Measurements from ENCODE around the gene CDH5. TPM values are rescaled to one million over a fixed set of nuclear protein-coding genes. Genes with fewer than 3 reads are reported as not detected.

Gene CDH5
- total and polyA plus RNA-seq, 2 of the 8 experiments (the other 6 are each of a cell fraction or from before 2014, with no cell fraction given), result 0.32 TPM

DNA sequence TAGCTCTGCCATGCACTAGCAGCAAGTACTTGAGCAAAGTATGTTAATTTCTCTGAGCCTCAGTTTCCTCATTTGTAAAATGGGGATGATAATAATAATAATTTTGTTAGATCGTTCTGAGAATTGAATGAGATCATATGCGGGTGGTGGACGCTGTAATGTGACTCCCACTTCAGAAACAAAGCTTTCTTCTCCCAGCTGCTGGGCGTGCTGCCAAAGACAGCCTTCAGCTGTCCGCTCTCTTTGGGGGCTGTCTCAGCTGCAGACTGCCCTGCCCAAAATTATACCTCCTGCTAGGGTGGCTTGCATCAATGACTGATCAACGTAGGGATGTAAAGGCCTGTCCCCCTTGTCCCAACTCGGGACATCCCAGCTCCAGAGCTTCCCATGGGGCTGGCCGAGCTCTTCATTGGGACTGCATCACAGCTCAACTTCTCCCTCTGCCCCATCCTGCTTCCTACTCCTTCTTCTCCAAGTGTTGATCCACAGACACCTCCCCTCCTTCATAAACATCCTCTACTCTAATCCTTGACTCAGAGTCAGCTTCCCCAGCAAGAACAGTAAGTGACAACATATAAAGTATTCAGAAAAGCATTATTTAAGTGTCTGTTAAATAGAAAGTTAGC, 30.7 kb upstream of the CDH5 start:
- ChIA-PET POLR2A (ENCODE audit: partially characterized antibody) (no interaction called here), CTCF (ENCODE audit: partially characterized antibody) (interaction anchor here (0.6 to 13.5 kb wide), 9 partner anchors 9 to 141 kb away, joined by 3 to 271 read pairs (median 3); no protein-coding TSS in a partner anchor)
- no peak overlapping the region for H4K5ac ChIP-seq (ENCODE audit: insufficient read length, low read depth, low read length)
- H2AK5ac ChIP-seq (ENCODE audit: low read depth, low read length), result no peak overlapping the region
- H2BK20ac ChIP-seq (ENCODE audit: low read length), result no peak overlapping the region
- H2BK12ac ChIP-seq (ENCODE audit: low read depth, low read length), result no peak overlapping the region
- no peak overlapping the region for H4K91ac ChIP-seq (replicated peaks; ENCODE audit: insufficient read length, low read length)
- H3K14ac ChIP-seq (ENCODE audit: insufficient read length), result no peak overlapping the region
- no peaks in the 10 kb centered on the region for H3K27me3 ChIP-seq (replicated peaks in 1 of 4; ENCODE audit: control insufficient read depth in 3 of 4, extremely low read depth in 1 of 4, insufficient read depth in 3 of 4, low read length in 3 of 4)
- H3K9me3 ChIP-seq (ENCODE audit: insufficient read depth in 2 of 2, low read depth in 1 of 2, low read length in 1 of 2), result no peaks in the 10 kb centered on the region
- no peak overlapping the region for H3K9ac ChIP-seq (replicated peaks in 1 of 4; ENCODE audit: extremely low read depth in 1 of 4, low read depth in 3 of 4, low read length in 3 of 4)
- no peaks in the 10 kb centered on the region for H3K79me2 ChIP-seq (ENCODE audit: control insufficient read depth in 1 of 2, insufficient read depth in 2 of 2, low read length in 2 of 2)
- no peak overlapping the region for H3K56ac ChIP-seq (replicated peaks; ENCODE audit: insufficient read length, low read depth, low read length)
- DNase-seq (ENCODE audit: low read depth in 1 of 2, low spot score in 2 of 2), result no peak
- no peak overlapping the region for H3K27ac ChIP-seq (ENCODE audit: low read depth, low read length)
- no peak overlapping the region for H3K4me2 ChIP-seq (ENCODE audit: insufficient read depth in 1 of 2, low read depth in 2 of 2, low read length in 2 of 2)
- H3K23ac ChIP-seq (ENCODE audit: insufficient read length), result no peak overlapping the region
- H3K23me2 ChIP-seq (ENCODE audit: low read depth, low read length), result no peaks in the 10 kb centered on the region; the same call in 1 of the 2 replicates
- H3K18ac ChIP-seq (ENCODE audit: extremely low read depth, low read length), result no peak overlapping the region
- no peak overlapping the region for H3K4ac ChIP-seq (replicated peaks; ENCODE audit: insufficient read length, low read depth, low read length)
- no peaks in the 10 kb centered on the region; a peak in 1 of 7 replicates for H3K4me1 ChIP-seq (replicated peaks in 1 of 4; ENCODE audit: control insufficient read depth in 3 of 4, insufficient read depth in 4 of 4, low read length in 3 of 4)
- no peak overlapping the region for H2BK120ac ChIP-seq (replicated peaks; ENCODE audit: low read depth, low read length)
- H2BK5ac ChIP-seq (ENCODE audit: low read depth, low read length), result no peak overlapping the region
- no peak overlapping the region for H3K4me3 ChIP-seq (ENCODE audit: extremely low read depth in 1 of 4, insufficient read depth in 2 of 4, low read depth in 3 of 4, low read length in 4 of 4)
- no peak overlapping the region for H4K8ac ChIP-seq (ENCODE audit: extremely low read depth, insufficient read depth, low read length)
- no peaks in the 10 kb centered on the region for H3K36me3 ChIP-seq (ENCODE audit: control insufficient read depth in 2 of 4, insufficient read depth in 4 of 4, low read length in 3 of 4)
- H4K20me1 ChIP-seq (replicated peaks in 1 of 2; ENCODE audit: control insufficient read depth in 1 of 2, insufficient read depth in 2 of 2, low read length in 2 of 2), result no peaks in the 10 kb centered on the region
- H3K79me1 ChIP-seq (ENCODE audit: low read depth, low read length), result no peaks in the 10 kb centered on the region
- H2AFZ ChIP-seq (ENCODE audit: low read length), result no peak overlapping the region
- no peak overlapping the region for H2BK15ac ChIP-seq (ENCODE audit: low read length)
- FAIRE-seq, result no peak
- WGBS, 2 experiments (ENCODE audit: extremely low coverage in 1 of 2, insufficient coverage in 1 of 2, insufficient read length in 1 of 2, insufficient replicate concordance in 2 of 2, low coverage in 1 of 2, low lambda C conversion rate in 2 of 2, missing lambda C conversion rate in 1 of 2), result 85% methylated on average over 8 of the region's 8 CpGs; no CpG with 5 or more reads in 1 of the 2 experiments
- TF ChIP-seq SAP30 (IDR thresholded peaks at IDR 0.05; ENCODE audit: insufficient read depth, insufficient replicate concordance, low read length) (no peak), BCL11A (IDR thresholded peaks at IDR 0.05; ENCODE audit: low read depth in 2 of 2, low read length in 2 of 2) (no peak), SIX5 (IDR thresholded peaks at IDR 0.05; ENCODE audit: low read depth, low read length) (no peak), EP300 (IDR thresholded peaks at IDR 0.05; ENCODE audit: borderline replicate concordance in 1 of 2, low read depth in 2 of 2, low read length in 2 of 2) (no peak), RNF2 (IDR thresholded peaks at IDR 0.05; ENCODE audit: borderline replicate concordance, low read depth, low read length, missing control alignments, poor library complexity, severe bottlenecking) (no peak), TAF7 (optimal IDR thresholded peaks at IDR 0.05; ENCODE audit: borderline replicate concordance, low read depth, low read length) (no peak), POLR2A (IDR thresholded peaks at IDR 0.05; ENCODE audit: control extremely low read depth in 1 of 2, low read depth in 2 of 2, low read length in 2 of 2) (no peak), POLR2AphosphoS5 (IDR thresholded peaks at IDR 0.05; ENCODE audit: low read depth, low read length) (no peak), RAD21 (IDR thresholded peaks at IDR 0.05 in 1 of 2, conservative IDR thresholded peaks at IDR 0.05 in 1 of 2; ENCODE audit: low read depth in 2 of 2, low read length in 2 of 2) (no peak), JUN (IDR thresholded peaks at IDR 0.05; ENCODE audit: low read depth, low read length) (no peak), TCF12 (IDR thresholded peaks at IDR 0.05; ENCODE audit: low read depth, low read length) (no peak)
- TF ChIP-seq, protein P1, sequence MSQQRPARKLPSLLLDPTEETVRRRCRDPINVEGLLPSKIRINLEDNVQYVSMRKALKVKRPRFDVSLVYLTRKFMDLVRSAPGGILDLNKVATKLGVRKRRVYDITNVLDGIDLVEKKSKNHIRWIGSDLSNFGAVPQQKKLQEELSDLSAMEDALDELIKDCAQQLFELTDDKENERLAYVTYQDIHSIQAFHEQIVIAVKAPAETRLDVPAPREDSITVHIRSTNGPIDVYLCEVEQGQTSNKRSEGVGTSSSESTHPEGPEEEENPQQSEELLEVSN (IDR thresholded peaks at IDR 0.05), result no peak
